Memory B cell (primary cell): ENCODE measurements around the gene LRRC38.
"Not testable (repeated sequence)": the region's sequence is repeated elsewhere in the genome, so short reads cannot be mapped to it uniquely, and the experiment has no call there.

ENCODE experiments used
- ATAC-seq: fragments of 150-1000 bp; cut with Tn5 transposase; 2 replicates; pipeline ENCODE4 v1.10.0; 2021; ENCODE audit warnings: low read depth, mild to moderate bottlenecking, moderate library complexity
- DNase-seq, 2 donors: peaks; one replicate each; pipeline ENCODE4 v3.0.0; 2022; ENCODE audit warnings: low spot score in 2 of 2
- H3K27ac Mint-ChIP-seq: one replicate; pipeline ENCODE4 v1.8.0; 2022; ENCODE audit warnings: mild to moderate bottlenecking, moderate library complexity, mixed read lengths
- H3K27me3 Mint-ChIP-seq: one replicate; pipeline ENCODE4 v1.8.0; 2022; ENCODE audit warnings: mixed read lengths
- H3K36me3 Mint-ChIP-seq: one replicate; pipeline ENCODE4 v1.8.0; 2022; ENCODE audit warnings: mild to moderate bottlenecking, mixed read lengths
- H3K4me1 Mint-ChIP-seq: one replicate; pipeline ENCODE4 v1.8.0; 2022; ENCODE audit warnings: mixed read lengths
- H3K4me3 Mint-ChIP-seq: one replicate; pipeline ENCODE4 v1.8.0; 2022; ENCODE audit warnings: mild to moderate bottlenecking, moderate library complexity, mixed read lengths
- H3K9me3 Mint-ChIP-seq: one replicate; pipeline ENCODE4 v1.8.0; 2022; ENCODE audit warnings: mixed read lengths

LRRC38 gene

DNA sequence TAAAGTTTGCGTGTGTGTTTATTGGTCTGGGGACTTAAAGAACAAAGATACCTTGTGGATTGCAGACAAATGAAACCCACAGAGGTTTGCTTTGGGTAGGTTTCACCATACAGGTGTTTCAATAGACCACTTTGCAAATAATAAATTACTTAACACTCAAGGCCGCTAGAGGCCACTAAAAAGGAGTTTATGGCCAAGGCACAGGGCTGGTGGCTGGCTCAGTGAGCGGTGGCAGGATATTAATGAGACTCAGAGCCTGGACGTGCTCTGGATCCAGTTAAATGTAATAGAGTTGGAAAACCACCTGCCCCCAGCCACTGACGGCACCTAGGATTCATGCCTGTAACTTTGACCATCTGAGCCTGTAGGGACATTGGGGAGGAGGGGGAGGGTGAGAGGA is 44.5 kb downstream of the LRRC38 start:
- H3K27me3 Mint-ChIP-seq = peaks cover 9% of the 10 kb centered on the region
- no peak overlapping the region for H3K4me3 Mint-ChIP-seq
- H3K36me3 Mint-ChIP-seq = no peaks in the 10 kb centered on the region
- no peak for DNase-seq
- no peaks in the 10 kb centered on the region for H3K4me1 Mint-ChIP-seq
- H3K27ac Mint-ChIP-seq = no peak overlapping the region
- no peak for ATAC-seq
- H3K9me3 Mint-ChIP-seq = peaks cover 2% of the 10 kb centered on the region

- Mint-ChIP-seq H3K27ac (no peak overlapping the region), H3K4me3 (no peak overlapping the region), H3K27me3 (peaks cover 11% of the 10 kb centered on the region), H3K4me1 (no peaks in the 10 kb centered on the region), H3K9me3 (no peaks in the 10 kb centered on the region), H3K36me3 (no peaks in the 10 kb centered on the region)
- ATAC-seq (no peak), DNase-seq (no peak)
These were observed 48.3 kb downstream of the LRRC38 start for GRCh38 chr1:13465515-13465914.

GRCh38 chr1:13462682-13463081 is 51.1 kb downstream of the LRRC38 start:
- ATAC-seq = no peak
- Mint-ChIP-seq H3K4me1 (no peaks in the 10 kb centered on the region), H3K27ac (no peak overlapping the region), H3K9me3 (no peaks in the 10 kb centered on the region), H3K27me3 (peaks cover 14% of the 10 kb centered on the region), H3K36me3 (no peaks in the 10 kb centered on the region), H3K4me3 (no peak overlapping the region)
- DNase-seq = no peak

GRCh38 chr1:13461977-13462376 is 51.8 kb downstream of the LRRC38 start:
- ATAC-seq (no peak), DNase-seq (no peak)
- Mint-ChIP-seq H3K36me3 (no peaks in the 10 kb centered on the region), H3K27me3 (peaks cover 14% of the 10 kb centered on the region), H3K4me1 (no peaks in the 10 kb centered on the region), H3K4me3 (no peak overlapping the region), H3K27ac (no peak overlapping the region), H3K9me3 (no peaks in the 10 kb centered on the region)

- ATAC-seq (no peak), DNase-seq (no peak)
- Mint-ChIP-seq H3K4me1 (no peaks in the 10 kb centered on the region), H3K36me3 (no peaks in the 10 kb centered on the region), H3K27ac (no peak overlapping the region), H3K4me3 (no peak overlapping the region), H3K9me3 (no peaks in the 10 kb centered on the region), H3K27me3 (peaks cover 7% of the 10 kb centered on the region)
These were observed 56.8 kb downstream of the LRRC38 start for GRCh38 chr1:13456904-13457532.

DNA sequence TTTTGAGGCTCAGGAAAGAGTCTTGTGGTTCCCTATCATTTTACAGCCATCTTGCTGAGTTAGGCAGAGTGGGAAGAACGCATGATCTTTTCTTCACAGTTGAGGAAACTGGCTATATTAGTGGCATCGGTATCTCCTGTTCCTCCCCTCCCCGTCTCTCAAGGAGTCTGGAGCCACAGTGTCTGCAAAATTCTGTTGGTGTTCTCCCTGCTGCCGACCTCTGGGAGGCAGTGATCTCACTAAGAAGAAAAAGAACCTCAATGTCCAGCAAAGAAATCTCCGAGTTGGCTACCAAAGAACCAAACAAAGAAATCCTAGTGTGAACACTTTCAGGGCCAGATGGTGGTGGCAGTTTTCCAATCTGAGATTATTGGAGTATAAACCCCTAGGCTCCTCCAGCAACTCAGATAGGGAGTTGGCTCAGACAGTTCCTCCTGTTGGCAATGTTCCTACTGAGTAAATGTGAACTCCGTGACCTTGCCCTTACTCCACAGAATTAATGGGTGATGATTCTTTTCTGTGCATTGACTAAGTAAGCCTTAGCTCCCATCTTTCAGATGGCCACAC is 62.3 kb downstream of the LRRC38 start:
- Mint-ChIP-seq H3K4me3 (no peak overlapping the region), H3K36me3 (no peaks in the 10 kb centered on the region), H3K4me1 (no peaks in the 10 kb centered on the region), H3K9me3 (no peaks in the 10 kb centered on the region), H3K27ac (no peak overlapping the region), H3K27me3 (peaks cover 3% of the 10 kb centered on the region)
- ATAC-seq (no peak), DNase-seq (no peak)

DNA sequence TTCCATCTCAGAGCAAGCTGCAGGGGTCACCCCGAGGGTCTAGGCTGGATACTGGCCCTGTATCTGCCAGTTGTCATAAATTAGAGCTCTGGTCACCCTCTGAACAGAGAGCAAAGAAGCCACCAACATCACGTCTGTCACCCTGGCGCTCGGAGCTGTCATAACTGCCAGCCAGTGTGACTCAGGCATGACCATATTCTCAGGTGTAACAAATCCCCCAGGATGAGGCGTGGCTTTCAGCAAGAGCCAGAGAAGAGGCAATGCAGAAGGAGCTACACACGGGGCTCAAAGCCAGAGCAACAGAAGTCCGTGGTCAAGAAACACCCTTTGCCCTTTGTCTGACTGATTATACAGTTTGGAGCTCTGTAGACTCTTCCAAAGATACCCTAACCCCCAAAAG is 63.6 kb downstream of the LRRC38 start:
- Mint-ChIP-seq H3K27ac (no peak overlapping the region), H3K36me3 (no peaks in the 10 kb centered on the region), H3K9me3 (no peaks in the 10 kb centered on the region), H3K4me1 (no peaks in the 10 kb centered on the region), H3K4me3 (no peak overlapping the region), H3K27me3 (peaks cover 3% of the 10 kb centered on the region)
- no peak for ATAC-seq
- no peak for DNase-seq

GRCh38 chr1:13443335-13443979 is 70.3 kb downstream of the LRRC38 start:
- H3K4me3 Mint-ChIP-seq = no peak overlapping the region
- no peaks in the 10 kb centered on the region for H3K4me1 Mint-ChIP-seq
- H3K9me3 Mint-ChIP-seq = no peaks in the 10 kb centered on the region
- H3K36me3 Mint-ChIP-seq = no peaks in the 10 kb centered on the region
- H3K27ac Mint-ChIP-seq = no peak overlapping the region
- ATAC-seq = no peak
- H3K27me3 Mint-ChIP-seq = peaks cover 2% of the 10 kb centered on the region
- no peak for DNase-seq

GRCh38 chr1:13439104-13439783 is 74.6 kb downstream of the LRRC38 start:
- DNase-seq, H3K4me3 Mint-ChIP-seq, H3K4me1 Mint-ChIP-seq, H3K9me3 Mint-ChIP-seq, ATAC-seq, H3K27me3 Mint-ChIP-seq, H3K27ac Mint-ChIP-seq, H3K36me3 Mint-ChIP-seq: not testable (repeated sequence)

DNA sequence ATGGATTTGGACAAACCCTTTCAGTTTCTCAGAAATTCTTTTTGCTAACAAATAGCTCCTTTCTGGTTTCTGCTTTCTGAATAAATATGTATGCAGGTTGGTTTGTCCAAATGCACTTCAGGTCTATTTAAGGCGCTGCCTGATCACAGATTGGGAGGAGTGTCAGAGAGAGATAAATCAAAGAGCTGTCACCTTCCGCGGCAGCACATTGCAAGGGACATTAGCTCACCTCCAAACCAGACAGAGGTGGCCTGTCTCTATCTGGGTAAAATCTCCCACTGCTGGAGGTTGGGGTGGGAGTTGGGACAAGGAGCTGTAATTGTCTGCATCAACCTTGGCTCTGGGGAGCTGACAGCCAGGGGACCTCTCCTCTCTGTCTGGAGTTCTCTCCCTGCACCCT is 78.3 kb downstream of the LRRC38 start:
- DNase-seq (no peak), ATAC-seq (no peak)
- Mint-ChIP-seq H3K4me3 (no peak overlapping the region), H3K9me3 (peaks cover 1% of the 10 kb centered on the region), H3K36me3 (no peaks in the 10 kb centered on the region), H3K27me3 (peaks cover 7% of the 10 kb centered on the region), H3K27ac (no peak overlapping the region), H3K4me1 (no peaks in the 10 kb centered on the region)

DNA sequence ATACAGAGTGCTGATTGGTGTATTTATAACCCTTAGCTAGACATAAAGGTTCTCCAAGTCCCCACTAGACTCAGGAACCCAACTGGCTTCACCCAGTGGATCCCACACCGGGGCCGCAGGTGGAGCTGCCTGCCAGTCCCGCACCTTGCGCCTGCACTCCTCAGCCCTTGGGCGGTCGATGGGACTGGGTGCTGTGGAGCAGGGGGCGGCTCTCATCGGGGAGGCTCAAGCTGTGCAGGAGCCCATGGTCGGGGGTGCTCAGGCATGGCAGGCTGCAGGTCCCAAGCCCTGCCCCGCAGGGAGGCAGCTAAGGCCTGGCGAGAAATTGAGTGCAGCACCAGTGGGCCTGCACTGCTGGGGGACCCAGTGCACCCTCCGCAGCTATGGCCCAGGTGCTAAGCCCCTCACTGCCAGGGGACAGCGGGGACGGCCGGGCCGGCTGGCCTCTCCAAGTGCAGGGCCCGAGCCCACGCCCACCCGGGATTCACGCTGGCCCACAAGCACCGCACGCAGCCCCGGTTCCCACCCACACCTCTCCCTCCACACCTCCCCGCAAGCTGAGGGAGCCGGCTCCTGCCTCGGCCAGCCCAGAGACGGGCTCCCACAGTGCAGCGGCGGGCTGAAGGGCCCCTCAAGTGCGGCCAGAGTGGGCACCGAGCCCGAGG is 80.0 kb downstream of the LRRC38 start:
- not testable (repeated sequence) for H3K9me3 Mint-ChIP-seq, ATAC-seq, H3K4me3 Mint-ChIP-seq, H3K27ac Mint-ChIP-seq, H3K27me3 Mint-ChIP-seq, H3K4me1 Mint-ChIP-seq, H3K36me3 Mint-ChIP-seq, DNase-seq

GRCh38 chr1:13432251-13432650 is 81.6 kb downstream of the LRRC38 start:
- ATAC-seq (no peak), DNase-seq (no peak)
- Mint-ChIP-seq H3K36me3 (no peaks in the 10 kb centered on the region), H3K9me3 (no peaks in the 10 kb centered on the region), H3K4me1 (no peaks in the 10 kb centered on the region), H3K27ac (no peak overlapping the region), H3K4me3 (no peak overlapping the region), H3K27me3 (peaks cover 7% of the 10 kb centered on the region)

DNA sequence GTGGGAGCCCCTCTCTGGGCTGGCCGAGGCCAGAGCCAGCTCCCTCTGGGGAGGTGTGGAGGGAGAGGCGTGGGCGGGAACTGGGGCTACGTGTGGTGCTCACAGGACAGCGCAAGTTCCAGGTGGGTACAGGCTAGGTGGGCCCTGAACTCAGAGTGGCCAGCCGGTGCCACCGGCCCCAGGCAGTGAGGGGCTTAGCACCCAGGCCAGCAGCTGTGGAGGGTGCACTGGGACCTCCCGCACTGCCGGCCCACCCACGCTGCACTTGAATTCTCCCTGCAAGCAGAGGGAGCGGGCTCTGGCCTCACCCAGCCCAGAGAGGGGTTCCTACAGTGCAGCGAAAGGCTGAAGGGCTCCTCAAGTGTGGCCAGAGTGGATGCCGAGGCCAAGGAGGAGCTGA is 83.3 kb downstream of the LRRC38 start:
- Mint-ChIP-seq H3K27me3 (no peaks in the 10 kb centered on the region), H3K27ac (no peak overlapping the region), H3K9me3 (no peaks in the 10 kb centered on the region), H3K4me1 (no peaks in the 10 kb centered on the region), H3K4me3 (no peak overlapping the region), H3K36me3 (no peaks in the 10 kb centered on the region)
- ATAC-seq (no peak), DNase-seq (no peak)
